T-cell (primary cell): ENCODE data around the gene TMEM35A. TPM values are rescaled to one million over a fixed set of nuclear protein-coding genes. Genes with fewer than 3 reads are reported as not detected.

Source experiments
- total RNA-seq, 35 experiments: library from RNA in 6 of 35; stranded (reverse) in 6 of 35; fragments of 120-200 nt in 1 of 35; gene quantifications; one replicate each; pipeline versions ENCODE4 v1.2.1 to v1.2.4 and lab custom pipeline; 2013 to 2026

The TMEM35A gene
- total RNA-seq, 5 donors from 2014 or later (not counting 1 experiment from before 2014, with no cell fraction given): not detected

Other genes with a start within 250 kb of the TMEM35A start
- not detected for gene NOX1, start 204.5 kb upstream of the TMEM35A start, total RNA-seq
- 1 to 10 TPM in 4 of 5 donors, under 1 TPM in 1; 0.53 to 4.8 (median 1.8) TPM for gene XKRX, start 150.0 kb upstream of the TMEM35A start, total RNA-seq
- gene ARL13A, start 109.2 kb upstream of the TMEM35A start, total RNA-seq: not detected
- 10 to 100 TPM; 34.7 to 45.8 (median 43.6) TPM for gene TRMT2B, start 26.8 kb upstream of the TMEM35A start, total RNA-seq
- under 1 TPM; 0.42 to 0.95 (median 0.85) TPM for gene CENPI, start 19.3 kb downstream of the TMEM35A start, total RNA-seq
- gene DRP2, start 140.9 kb downstream of the TMEM35A start, total RNA-seq: under 1 TPM; 0.07 to 0.28 (median 0.13) TPM
- not detected for gene TAF7L, start 212.5 kb downstream of the TMEM35A start, total RNA-seq